OCI-LY3 (cell line): ENCODE results near the gene TBC1D2B.
"Not testable (repeated sequence)": the region's sequence is repeated elsewhere in the genome, so short reads cannot be mapped to it uniquely, and the experiment has no call there.

ENCODE experiments used
- H2AFZ ChIP-seq: fragments of 200-600, 300-600 bp; shearing (Covaris generic); 2 replicates; pipeline ENCODE4 v1.6.0; 2014; ENCODE audit warnings: antibody characterized with exemption, low read depth, low read length
- H3K27ac ChIP-seq: fragments of 200-600, 300-600 bp; sonication (generic); 2 replicates; pipeline ENCODE4 v1.5.1; 2014; ENCODE audit warnings: mild to moderate bottlenecking, low read length, moderate library complexity, mixed read lengths
- H3K27me3 ChIP-seq: fragments of 200-600, 300-600 bp; sonication (generic); 2 replicates; pipeline ENCODE4 v1.6.1; 2014; ENCODE audit warnings: low read depth, low read length, mixed read lengths
- H3K36me3 ChIP-seq: fragments of 200-600, 300-600 bp; sonication (generic); replicated peaks from 2 replicates; pipeline ENCODE3; 2014; ENCODE audit warnings: low read depth, low read length, mixed read lengths
- H3K4me1 ChIP-seq: fragments of 300-600, 200-600 bp; sonication (generic); 2 replicates; pipeline ENCODE4 v1.6.1; 2014; ENCODE audit warnings: low read length, mixed read lengths
- H3K4me2 ChIP-seq: fragments of 200-600, 300-600 bp; sonication (generic); 2 replicates; pipeline ENCODE4 v1.6.1; 2014; ENCODE audit warnings: low read length, mixed read lengths
- H3K4me3 ChIP-seq: fragments of 300-600, 200-600 bp; sonication (generic); 2 replicates; pipeline ENCODE4 v1.5.1; 2014; ENCODE audit warnings: antibody characterized with exemption, mild to moderate bottlenecking, low read length, moderate library complexity
- H3K79me2 ChIP-seq: fragments of 300-600, 200-600 bp; shearing (Covaris generic); 2 replicates; pipeline ENCODE4 v1.6.1; 2014; ENCODE audit warnings: mild to moderate bottlenecking, low read length, mixed read lengths
- H3K9ac ChIP-seq: fragments of 300-600, 200-600 bp; shearing (Covaris generic); 2 replicates; pipeline ENCODE4 v1.6.0; 2014; ENCODE audit warnings: mild to moderate bottlenecking, low read length, moderate library complexity
- H3K9me3 ChIP-seq: fragments of 200-600, 300-600 bp; shearing (Covaris generic); 2 replicates; pipeline ENCODE4 v1.6.1; 2014; ENCODE audit warnings: low read length, mixed read lengths; ENCODE audit not compliant: insufficient read depth
- H4K20me1 ChIP-seq: fragments of 200-600, 300-600 bp; sonication (generic); 2 replicates; pipeline ENCODE4 v1.6.1; 2016; ENCODE audit warnings: low read length, mixed read lengths; ENCODE audit not compliant: insufficient read depth
- EZH2phosphoT487 ChIP-seq: fragments of 200-600 bp; shearing (Covaris generic); IDR thresholded peaks from 2 replicates; pipeline ENCODE4 v1.6.1; 2018; ENCODE audit warnings: antibody characterized with exemption, mixed run types, low read depth
- TF ChIP-seq, protein P1 (sequence below): fragments of 200-600, 300-600 bp; sonication (generic); IDR thresholded peaks from 2 replicates; pipeline ENCODE4 v1.5.1; 2014; ENCODE audit warnings: antibody characterized with exemption, low read length, low read depth

Gene TBC1D2B

DNA sequence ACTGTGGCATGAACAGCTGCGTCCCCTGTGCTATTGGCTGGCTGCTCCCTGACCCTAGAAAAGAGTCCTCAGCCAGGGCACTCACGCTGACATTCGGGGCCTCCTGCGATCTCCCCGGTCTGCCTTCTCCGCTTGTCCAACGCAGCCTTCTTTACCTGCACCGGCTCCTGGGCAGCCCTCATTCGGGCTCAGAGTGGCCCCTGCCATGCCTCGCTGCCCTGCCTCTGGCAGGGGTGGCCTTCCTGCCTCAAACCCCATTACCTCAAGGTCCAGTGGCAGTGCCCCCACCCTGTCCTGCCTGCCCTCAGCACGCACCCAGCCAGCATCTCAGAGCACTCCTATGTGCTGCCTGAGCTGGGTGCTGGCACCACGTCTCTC lies 86.5 kb downstream of the TBC1D2B start:
- no peak for TF ChIP-seq EZH2phosphoT487
- TF ChIP-seq, protein P1, sequence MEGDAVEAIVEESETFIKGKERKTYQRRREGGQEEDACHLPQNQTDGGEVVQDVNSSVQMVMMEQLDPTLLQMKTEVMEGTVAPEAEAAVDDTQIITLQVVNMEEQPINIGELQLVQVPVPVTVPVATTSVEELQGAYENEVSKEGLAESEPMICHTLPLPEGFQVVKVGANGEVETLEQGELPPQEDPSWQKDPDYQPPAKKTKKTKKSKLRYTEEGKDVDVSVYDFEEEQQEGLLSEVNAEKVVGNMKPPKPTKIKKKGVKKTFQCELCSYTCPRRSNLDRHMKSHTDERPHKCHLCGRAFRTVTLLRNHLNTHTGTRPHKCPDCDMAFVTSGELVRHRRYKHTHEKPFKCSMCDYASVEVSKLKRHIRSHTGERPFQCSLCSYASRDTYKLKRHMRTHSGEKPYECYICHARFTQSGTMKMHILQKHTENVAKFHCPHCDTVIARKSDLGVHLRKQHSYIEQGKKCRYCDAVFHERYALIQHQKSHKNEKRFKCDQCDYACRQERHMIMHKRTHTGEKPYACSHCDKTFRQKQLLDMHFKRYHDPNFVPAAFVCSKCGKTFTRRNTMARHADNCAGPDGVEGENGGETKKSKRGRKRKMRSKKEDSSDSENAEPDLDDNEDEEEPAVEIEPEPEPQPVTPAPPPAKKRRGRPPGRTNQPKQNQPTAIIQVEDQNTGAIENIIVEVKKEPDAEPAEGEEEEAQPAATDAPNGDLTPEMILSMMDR: no peak
- Histone ChIP-seq H3K4me3 (no peak overlapping the region), H3K4me1 (peaks cover 45% of the 10 kb centered on the region), H3K79me2 (no peaks in the 10 kb centered on the region), H3K9ac (no peak overlapping the region), H3K27me3 (no peaks in the 10 kb centered on the region), H3K4me2 (peak overlapping the region; percentile 27; the same call in 1 of the 2 replicates), H3K36me3 (no peaks in the 10 kb centered on the region), H4K20me1 (no peaks in the 10 kb centered on the region), H2AFZ (no peak overlapping the region), H3K27ac (no peak overlapping the region), H3K9me3 (no peaks in the 10 kb centered on the region)

DNA sequence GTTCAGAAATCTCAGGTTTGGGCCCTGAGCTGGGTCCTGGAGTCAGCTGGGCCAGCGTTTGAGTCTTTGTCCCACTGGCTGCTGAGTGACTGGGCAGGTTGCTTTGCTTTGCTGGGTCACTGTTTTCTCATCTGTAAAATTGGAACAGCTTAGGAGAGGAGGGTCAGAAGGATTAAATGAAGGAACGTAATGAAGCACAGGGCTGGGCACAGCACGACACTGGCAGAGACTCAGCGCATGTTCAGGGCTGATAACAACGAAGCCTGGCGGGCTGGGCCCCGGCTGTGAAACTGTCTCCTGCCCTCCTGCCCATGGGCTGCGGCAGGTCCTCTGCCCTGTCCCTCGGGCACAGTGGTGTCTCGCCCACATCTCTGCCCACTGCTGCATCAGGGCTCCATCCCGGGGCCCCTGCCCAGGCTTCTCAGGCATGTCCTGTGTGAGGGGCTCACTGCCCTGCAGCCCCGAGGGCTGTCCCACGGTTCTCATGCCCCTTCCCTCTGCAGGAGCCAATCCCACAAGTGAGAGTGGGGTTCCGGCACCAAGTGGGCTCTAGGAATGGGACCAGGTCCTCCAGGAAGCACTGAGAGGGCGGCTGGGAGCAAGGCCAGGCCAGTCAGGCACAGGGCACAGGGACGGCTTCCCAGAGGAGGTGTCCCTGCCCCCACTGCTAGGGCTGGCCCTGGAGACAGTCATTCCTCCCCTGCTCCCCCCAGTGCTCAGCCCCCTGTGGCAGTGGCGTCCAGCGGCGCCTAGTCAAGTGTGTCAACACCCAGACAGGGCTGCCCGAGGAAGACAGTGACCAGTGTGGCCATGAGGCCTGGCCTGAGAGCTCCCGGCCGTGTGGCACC lies 88.0 kb downstream of the TBC1D2B start:
- Histone ChIP-seq H3K9me3 (no peaks in the 10 kb centered on the region), H3K4me2 (no peak overlapping the region), H3K4me1 (peaks cover 31% of the 10 kb centered on the region), H2AFZ (no peak overlapping the region), H4K20me1 (no peaks in the 10 kb centered on the region), H3K27ac (no peak overlapping the region), H3K4me3 (no peak overlapping the region), H3K36me3 (no peaks in the 10 kb centered on the region), H3K27me3 (no peaks in the 10 kb centered on the region), H3K9ac (no peak overlapping the region), H3K79me2 (no peaks in the 10 kb centered on the region)
- TF ChIP-seq EZH2phosphoT487: no peak
- TF ChIP-seq, protein P1: no peak

DNA sequence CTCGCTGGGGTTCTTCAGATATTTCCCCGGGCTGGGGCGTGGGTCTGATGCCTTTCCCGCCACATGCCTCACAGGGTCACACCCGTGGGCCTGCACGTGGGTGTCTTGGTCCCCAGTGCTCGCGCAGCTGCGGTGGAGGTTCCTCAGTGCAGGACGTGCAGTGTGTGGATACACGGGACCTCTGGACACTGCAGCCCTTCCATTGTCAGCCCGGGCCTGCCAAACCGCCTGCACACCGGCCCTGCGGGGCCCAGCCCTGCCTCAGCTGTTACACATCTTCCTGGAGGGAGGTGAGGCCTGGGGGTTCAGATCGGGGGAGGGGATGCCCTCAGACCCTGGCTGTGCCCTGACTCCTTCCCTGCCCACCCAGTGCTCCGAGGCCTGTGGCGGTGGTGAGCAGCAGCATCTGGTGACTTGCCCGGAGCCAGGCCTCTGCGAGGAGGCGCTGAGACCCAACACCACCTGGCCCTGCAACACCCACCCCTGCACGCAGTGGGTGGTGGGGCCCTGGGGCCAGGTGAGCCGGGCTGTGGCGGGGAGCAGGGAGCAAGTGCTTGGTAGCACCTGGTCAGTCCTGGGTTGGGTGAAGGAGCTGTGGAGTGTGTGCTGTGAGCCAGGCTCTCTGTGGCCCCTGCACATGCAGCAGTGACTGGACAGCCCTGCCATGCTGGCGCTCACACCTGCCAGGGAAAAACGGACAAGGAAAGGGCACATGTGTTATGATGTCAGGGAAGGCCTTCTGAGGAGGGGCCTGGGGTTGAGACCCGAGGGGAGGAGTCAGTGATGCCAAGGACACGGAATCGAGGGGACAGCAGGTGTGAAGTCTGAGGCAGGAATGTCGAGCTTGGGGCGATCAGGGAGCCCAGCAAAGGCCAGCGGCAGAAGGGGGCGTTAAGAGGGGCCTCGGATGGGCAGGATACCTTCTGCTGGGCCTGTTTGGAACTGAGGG lies 88.9 kb downstream of the TBC1D2B start:
- Histone ChIP-seq H3K9me3 (no peaks in the 10 kb centered on the region), H3K36me3 (no peaks in the 10 kb centered on the region), H3K4me1 (peaks cover 22% of the 10 kb centered on the region), H4K20me1 (no peaks in the 10 kb centered on the region), H3K4me3 (no peak overlapping the region), H3K27me3 (peaks cover 6% of the 10 kb centered on the region; the same call in 1 of the 2 replicates), H3K4me2 (no peak overlapping the region), H3K9ac (no peak overlapping the region), H3K27ac (no peak overlapping the region), H2AFZ (no peak overlapping the region), H3K79me2 (no peaks in the 10 kb centered on the region)
- TF ChIP-seq, protein P1: no peak
- no peak for TF ChIP-seq EZH2phosphoT487

DNA sequence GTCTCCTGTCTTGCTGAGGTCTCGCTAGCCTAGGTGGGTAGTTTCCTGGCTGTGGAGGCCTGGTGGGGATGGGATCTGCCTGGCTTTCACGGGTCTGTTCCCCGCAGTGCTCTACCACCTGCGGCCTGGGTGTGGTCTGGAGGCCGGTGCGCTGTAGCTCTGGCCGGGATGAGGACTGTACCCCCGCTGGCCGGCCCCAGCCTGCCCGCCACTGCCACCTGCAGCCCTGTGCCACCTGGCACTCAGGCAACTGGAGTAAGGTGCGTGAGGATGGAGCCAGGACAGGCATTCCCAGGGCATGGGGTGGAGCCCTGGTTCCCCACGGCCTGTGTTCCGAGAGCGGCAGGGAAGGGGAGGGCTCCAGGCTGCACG lies 89.8 kb downstream of the TBC1D2B start:
- not testable (repeated sequence) for H3K4me2 ChIP-seq, H3K79me2 ChIP-seq, H3K4me3 ChIP-seq, H3K27ac ChIP-seq, H3K36me3 ChIP-seq, H4K20me1 ChIP-seq, H2AFZ ChIP-seq, H3K9ac ChIP-seq, H3K9me3 ChIP-seq
- H3K27me3 ChIP-seq: peaks cover 13% of the 10 kb centered on the region; the same call in 1 of the 2 replicates
- H3K4me1 ChIP-seq: peaks cover 14% of the 10 kb centered on the region
